ENCODE measurements around the gene EHD3. TPM values are rescaled to one million over a fixed set of nuclear protein-coding genes. Genes with fewer than 3 reads are reported as not detected.

Gene EHD3
- total RNA-seq, 1 experiment from 2014 or later, result not detected

GRCh38 chr2:31302940-31303563 is 69.1 kb downstream of the EHD3 start:
- POLR2A ChIA-PET, result no interaction called here
- Histone ChIP-seq H3K4me1 (no peaks in the 10 kb centered on the region), H3K36me3 (ENCODE audit: control insufficient read depth, insufficient read depth, low read length) (no peaks in the 10 kb centered on the region), H3K27me3 (replicated peaks; ENCODE audit: control insufficient read depth, insufficient read depth, low read length) (no peaks in the 10 kb centered on the region; the same call in 1 of the 2 replicates), H3K4me3 (ENCODE audit: low read depth, low read length) (no peak overlapping the region), H3K9me3 (no peaks in the 10 kb centered on the region)
- DNase-seq, result no peak
- H3K27ac Mint-ChIP-seq (ENCODE audit: unreplicated experiment), result no peak overlapping the region
- H3K27me3 Mint-ChIP-seq (ENCODE audit: insufficient read depth, unreplicated experiment), result no peaks in the 10 kb centered on the region
- BruUV-seq (replicated peaks), result no TSS peak
- no peaks in the 10 kb centered on the region for H3K36me3 Mint-ChIP-seq (ENCODE audit: insufficient read depth, unreplicated experiment)
- no peak overlapping the region for H3K4me3 Mint-ChIP-seq (ENCODE audit: unreplicated experiment)
- no peak for TF ChIP-seq CTCF (IDR thresholded peaks at IDR 0.05; ENCODE audit: insufficient read depth in 1 of 2, low read depth in 1 of 2, low read length in 1 of 2, severe bottlenecking in 1 of 2, unreplicated experiment in 1 of 2)
- CTCF ChIA-PET, result no interaction called here
- intact Hi-C loops (cut with micrococcal nuclease; ENCODE audit: unreplicated experiment), result no loop called here
- H3K4me1 Mint-ChIP-seq (ENCODE audit: low read depth, unreplicated experiment), result no peaks in the 10 kb centered on the region
- H3K9me3 Mint-ChIP-seq (ENCODE audit: unreplicated experiment), result no peaks in the 10 kb centered on the region

DNA sequence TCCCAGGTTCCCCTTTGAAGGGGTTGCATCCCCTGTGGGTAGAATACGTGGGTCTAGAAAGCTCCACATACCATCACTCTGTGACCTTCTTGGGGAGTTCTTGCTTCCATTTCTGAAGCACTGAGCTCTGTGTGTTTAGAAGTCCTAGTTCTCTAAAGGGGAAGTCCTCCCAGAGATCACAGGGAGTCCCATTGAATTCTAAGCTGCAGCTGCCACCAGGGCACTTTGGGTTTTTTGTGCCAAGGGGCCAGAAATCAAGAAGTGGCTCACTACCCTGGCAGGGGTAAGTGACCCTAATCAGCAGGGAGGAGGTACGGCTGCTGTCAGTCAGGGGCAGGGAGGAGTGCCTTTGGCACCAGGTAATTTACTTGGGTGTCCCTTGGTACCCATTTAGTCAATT is 70.9 kb downstream of the EHD3 start:
- Histone ChIP-seq H3K4me1 (no peaks in the 10 kb centered on the region), H3K36me3 (ENCODE audit: control insufficient read depth, insufficient read depth, low read length) (no peaks in the 10 kb centered on the region), H3K9me3 (no peaks in the 10 kb centered on the region), H3K4me3 (ENCODE audit: low read depth, low read length) (no peak overlapping the region), H3K27me3 (replicated peaks; ENCODE audit: control insufficient read depth, insufficient read depth, low read length) (no peaks in the 10 kb centered on the region; the same call in 1 of the 2 replicates)
- no TSS peak for BruUV-seq (replicated peaks)
- ChIA-PET POLR2A (no interaction called here), CTCF (no interaction called here)
- peaks cover 5% of the 10 kb centered on the region for H3K27me3 Mint-ChIP-seq (ENCODE audit: insufficient read depth, unreplicated experiment)
- no peaks in the 10 kb centered on the region for H3K4me1 Mint-ChIP-seq (ENCODE audit: low read depth, unreplicated experiment)
- H3K9me3 Mint-ChIP-seq (ENCODE audit: unreplicated experiment), result no peaks in the 10 kb centered on the region
- intact Hi-C loops (cut with micrococcal nuclease; ENCODE audit: unreplicated experiment), result no loop called here
- no peak overlapping the region for H3K4me3 Mint-ChIP-seq (ENCODE audit: unreplicated experiment)
- TF ChIP-seq CTCF (IDR thresholded peaks at IDR 0.05; ENCODE audit: insufficient read depth in 1 of 2, low read depth in 1 of 2, low read length in 1 of 2, severe bottlenecking in 1 of 2, unreplicated experiment in 1 of 2), result no peak
- DNase-seq, result no peak
- H3K27ac Mint-ChIP-seq (ENCODE audit: unreplicated experiment), result no peak overlapping the region
- H3K36me3 Mint-ChIP-seq (ENCODE audit: insufficient read depth, unreplicated experiment), result no peaks in the 10 kb centered on the region

DNA sequence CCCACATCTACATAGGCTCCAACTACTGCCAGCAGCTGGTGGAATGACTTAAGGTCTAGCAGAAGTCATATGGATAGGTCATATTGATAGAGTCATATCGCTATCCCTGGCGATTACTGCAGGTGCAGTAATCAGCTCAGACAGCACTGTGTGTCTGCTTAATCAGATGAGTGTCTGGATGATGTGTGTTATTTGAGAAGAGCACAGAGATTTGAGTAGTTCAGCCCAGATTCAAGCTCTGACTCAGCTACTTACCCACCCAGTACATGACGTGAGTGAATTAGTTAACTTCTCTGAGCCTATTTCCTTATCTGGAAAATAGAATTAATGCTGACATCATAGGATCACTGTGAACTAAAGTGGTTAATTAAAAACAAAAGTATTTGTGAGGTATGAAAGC is 78.9 kb downstream of the EHD3 start:
- DNase-seq, result no peak
- CTCF ChIA-PET, result no interaction called here
- no peaks in the 10 kb centered on the region for H3K36me3 ChIP-seq (ENCODE audit: control insufficient read depth, insufficient read depth, low read length)
- no peaks in the 10 kb centered on the region for H3K9me3 ChIP-seq
- intact Hi-C loops (cut with micrococcal nuclease; ENCODE audit: unreplicated experiment), result no loop called here
- no TSS peak for BruUV-seq (replicated peaks)
- no peaks in the 10 kb centered on the region; the same call in 1 of the 2 replicates for H3K27me3 ChIP-seq (replicated peaks; ENCODE audit: control insufficient read depth, insufficient read depth, low read length)
- H3K4me3 Mint-ChIP-seq (ENCODE audit: unreplicated experiment), result no peak overlapping the region
- no peaks in the 10 kb centered on the region for H3K36me3 Mint-ChIP-seq (ENCODE audit: insufficient read depth, unreplicated experiment)
- H3K4me1 ChIP-seq, result no peaks in the 10 kb centered on the region
- POLR2A ChIA-PET, result no interaction called here
- H3K27ac Mint-ChIP-seq (ENCODE audit: unreplicated experiment), result no peak overlapping the region
- H3K4me3 ChIP-seq (ENCODE audit: low read depth, low read length), result no peak overlapping the region
- peaks cover 12% of the 10 kb centered on the region for H3K27me3 Mint-ChIP-seq (ENCODE audit: insufficient read depth, unreplicated experiment)
- no peaks in the 10 kb centered on the region for H3K9me3 Mint-ChIP-seq (ENCODE audit: unreplicated experiment)
- H3K4me1 Mint-ChIP-seq (ENCODE audit: low read depth, unreplicated experiment), result no peaks in the 10 kb centered on the region
- no peak for TF ChIP-seq CTCF (IDR thresholded peaks at IDR 0.05; ENCODE audit: insufficient read depth in 1 of 2, low read depth in 1 of 2, low read length in 1 of 2, severe bottlenecking in 1 of 2, unreplicated experiment in 1 of 2)

Data from Caco-2 (cell line).